Natural killer cell (primary cell): Measurements from ENCODE around the gene ABHD16A. TPM values are rescaled to one million over a fixed set of nuclear protein-coding genes. Genes with fewer than 3 reads are reported as not detected.
A peak's percentile ranks its signal among the peaks of the same experiment; 100 is the strongest.

Experiments used
- ATAC-seq, 3 donors: fragments of 150-1000 bp in 2 of 3; fragments of 200-7000 bp in 1 of 3; cut with Tn5 transposase; 1 replicate in 1 of 3; 2 replicates in 2 of 3; pipeline ENCODE4 v1.10.0; 2021; ENCODE audit warnings: mild to moderate bottlenecking in 2 of 3, moderate library complexity in 2 of 3
- DNase-seq, 2 donors: peaks; one replicate each; pipeline versions ENCODE4 v3.0.0 to v3.0.0-alpha.2; 2013 to 2021; ENCODE audit warnings: mixed read lengths in 1 of 2
- H3K27ac ChIP-seq: one replicate; pipeline ENCODE4 v1.5.1; 2013; ENCODE audit warnings: mild to moderate bottlenecking, low read length
- H3K27me3 ChIP-seq: one replicate; pipeline ENCODE4 v1.6.1; 2013; ENCODE audit warnings: low read length; ENCODE audit not compliant: control insufficient read depth, insufficient read depth
- H3K36me3 ChIP-seq: one replicate; pipeline ENCODE4 v1.6.1; 2013; ENCODE audit warnings: low read length; ENCODE audit not compliant: control insufficient read depth, insufficient read depth
- H3K4me1 ChIP-seq: one replicate; pipeline ENCODE4 v1.6.1; 2013; ENCODE audit warnings: low read length; ENCODE audit not compliant: control insufficient read depth, insufficient read depth
- H3K4me3 ChIP-seq: one replicate; pipeline ENCODE4 v1.5.1; 2013; ENCODE audit warnings: low read length
- H3K9me3 ChIP-seq: one replicate; pipeline ENCODE4 v1.6.1; 2013; ENCODE audit warnings: low read length; ENCODE audit not compliant: control insufficient read depth, insufficient read depth
- H3K27ac Mint-ChIP-seq, 2 donors: one replicate each; pipeline ENCODE4 v1.8.0; 2022; ENCODE audit warnings: mild to moderate bottlenecking in 2 of 2, mixed read lengths in 2 of 2, moderate library complexity in 1 of 2
- H3K27me3 Mint-ChIP-seq, 2 donors: one replicate each; pipeline ENCODE4 v1.8.0; 2022; ENCODE audit warnings: low read depth in 2 of 2, mixed read lengths in 2 of 2
- H3K36me3 Mint-ChIP-seq: one replicate; pipeline ENCODE4 v1.8.0; 2022; ENCODE audit warnings: mixed read lengths
- H3K4me1 Mint-ChIP-seq, 2 donors: one replicate each; pipeline ENCODE4 v1.8.0; 2022; ENCODE audit warnings: mixed read lengths in 2 of 2
- H3K4me3 Mint-ChIP-seq: one replicate; pipeline ENCODE4 v1.8.0; 2022; ENCODE audit warnings: mild to moderate bottlenecking, moderate library complexity, mixed read lengths
- H3K9me3 Mint-ChIP-seq, 2 donors: one replicate each; pipeline ENCODE4 v1.8.0; 2022; ENCODE audit warnings: mixed read lengths in 2 of 2
- WGBS: methylation state at CpG from one replicate; pipeline ENCODE4 v1.1.7; 2013; ENCODE audit warnings: missing lambda C conversion rate; ENCODE audit not compliant: insufficient coverage; 5-methylcytosine and 5-hydroxymethylcytosine counted together
- intact Hi-C: fragments of 100-400 bp; cut with micrococcal nuclease; formaldehyde crosslinking; loops from one replicate; pipeline ENCODE4 v1.14.2; 2022
- total RNA-seq, 4 donors: library from RNA; stranded (reverse); fragments of 120-200 nt in 1 of 4; gene quantifications; one replicate each; pipeline versions ENCODE4 v1.2.3 to v1.2.4, GENCODE V29; 2013 to 2022
- TF ChIP-seq, protein P1 (sequence below): fragments of 200-600 bp; IDR thresholded peaks from one replicate; pipeline ENCODE4 v1.8.0; 2022; ENCODE audit warnings: antibody characterized with exemption

The ABHD16A gene
- total RNA-seq, 3 donors from 2014 or later (not counting 1 experiment from before 2014, with no cell fraction given): 92.0 to 97.6 (median 94.2) TPM

DNA sequence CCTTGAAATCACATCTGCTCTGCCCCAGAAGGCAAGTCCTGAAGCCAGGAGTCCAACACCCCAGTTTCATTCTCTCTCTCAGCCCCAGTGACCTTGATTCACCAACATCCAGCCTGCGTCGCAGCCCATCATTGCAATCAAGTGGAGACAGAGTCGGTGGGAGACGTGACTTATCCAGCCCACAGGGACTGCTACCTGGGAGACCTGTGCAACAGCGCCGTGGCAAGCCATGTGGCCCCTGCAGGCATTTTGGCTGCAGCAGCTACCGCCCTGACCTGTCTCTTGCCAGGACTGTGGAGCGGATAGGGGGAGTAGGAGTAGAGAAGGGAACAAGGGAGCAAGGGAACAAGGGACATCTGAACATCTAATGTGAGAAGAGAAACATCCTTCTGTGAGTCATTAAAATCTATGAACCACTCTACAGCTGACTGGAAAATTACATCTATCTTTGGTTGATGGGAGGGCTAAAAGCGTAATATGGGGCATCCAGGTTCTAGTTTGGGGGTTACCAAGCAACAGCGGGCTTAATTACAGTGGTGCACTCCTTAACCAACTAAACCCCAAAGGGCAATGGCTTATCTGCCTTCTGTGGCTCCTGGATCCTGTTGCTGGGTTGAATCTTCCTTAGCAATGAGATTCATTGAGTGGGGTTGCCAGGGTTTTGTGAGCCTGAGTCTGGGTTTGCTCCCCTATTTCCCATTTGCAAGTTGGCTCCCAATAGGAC, 14.5 kb upstream of the ABHD16A start:
- H3K9me3 Mint-ChIP-seq: no peaks in the 10 kb centered on the region
- DNase-seq: no peak
- peaks cover 0 to 6% of the 10 kb centered on the region in 2 donors for H3K27me3 Mint-ChIP-seq
- 97% methylated on average over 10 of the region's 10 CpGs for WGBS
- no peak overlapping the region for H3K4me3 Mint-ChIP-seq
- peaks cover 0 to 5% of the 10 kb centered on the region in 2 donors for H3K4me1 Mint-ChIP-seq
- ATAC-seq: no peak
- no peak overlapping the region for H3K27ac Mint-ChIP-seq
- H3K27ac ChIP-seq: no peak overlapping the region
- no peaks in the 10 kb centered on the region for H3K4me1 ChIP-seq
- no peaks in the 10 kb centered on the region for H3K36me3 ChIP-seq
- no peak overlapping the region for H3K4me3 ChIP-seq
- H3K9me3 ChIP-seq: no peaks in the 10 kb centered on the region
- H3K27me3 ChIP-seq: no peaks in the 10 kb centered on the region
- intact Hi-C loops: no loop called here
- TF ChIP-seq, protein P1, sequence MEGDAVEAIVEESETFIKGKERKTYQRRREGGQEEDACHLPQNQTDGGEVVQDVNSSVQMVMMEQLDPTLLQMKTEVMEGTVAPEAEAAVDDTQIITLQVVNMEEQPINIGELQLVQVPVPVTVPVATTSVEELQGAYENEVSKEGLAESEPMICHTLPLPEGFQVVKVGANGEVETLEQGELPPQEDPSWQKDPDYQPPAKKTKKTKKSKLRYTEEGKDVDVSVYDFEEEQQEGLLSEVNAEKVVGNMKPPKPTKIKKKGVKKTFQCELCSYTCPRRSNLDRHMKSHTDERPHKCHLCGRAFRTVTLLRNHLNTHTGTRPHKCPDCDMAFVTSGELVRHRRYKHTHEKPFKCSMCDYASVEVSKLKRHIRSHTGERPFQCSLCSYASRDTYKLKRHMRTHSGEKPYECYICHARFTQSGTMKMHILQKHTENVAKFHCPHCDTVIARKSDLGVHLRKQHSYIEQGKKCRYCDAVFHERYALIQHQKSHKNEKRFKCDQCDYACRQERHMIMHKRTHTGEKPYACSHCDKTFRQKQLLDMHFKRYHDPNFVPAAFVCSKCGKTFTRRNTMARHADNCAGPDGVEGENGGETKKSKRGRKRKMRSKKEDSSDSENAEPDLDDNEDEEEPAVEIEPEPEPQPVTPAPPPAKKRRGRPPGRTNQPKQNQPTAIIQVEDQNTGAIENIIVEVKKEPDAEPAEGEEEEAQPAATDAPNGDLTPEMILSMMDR: no peak
- no peaks in the 10 kb centered on the region for H3K36me3 Mint-ChIP-seq

DNA sequence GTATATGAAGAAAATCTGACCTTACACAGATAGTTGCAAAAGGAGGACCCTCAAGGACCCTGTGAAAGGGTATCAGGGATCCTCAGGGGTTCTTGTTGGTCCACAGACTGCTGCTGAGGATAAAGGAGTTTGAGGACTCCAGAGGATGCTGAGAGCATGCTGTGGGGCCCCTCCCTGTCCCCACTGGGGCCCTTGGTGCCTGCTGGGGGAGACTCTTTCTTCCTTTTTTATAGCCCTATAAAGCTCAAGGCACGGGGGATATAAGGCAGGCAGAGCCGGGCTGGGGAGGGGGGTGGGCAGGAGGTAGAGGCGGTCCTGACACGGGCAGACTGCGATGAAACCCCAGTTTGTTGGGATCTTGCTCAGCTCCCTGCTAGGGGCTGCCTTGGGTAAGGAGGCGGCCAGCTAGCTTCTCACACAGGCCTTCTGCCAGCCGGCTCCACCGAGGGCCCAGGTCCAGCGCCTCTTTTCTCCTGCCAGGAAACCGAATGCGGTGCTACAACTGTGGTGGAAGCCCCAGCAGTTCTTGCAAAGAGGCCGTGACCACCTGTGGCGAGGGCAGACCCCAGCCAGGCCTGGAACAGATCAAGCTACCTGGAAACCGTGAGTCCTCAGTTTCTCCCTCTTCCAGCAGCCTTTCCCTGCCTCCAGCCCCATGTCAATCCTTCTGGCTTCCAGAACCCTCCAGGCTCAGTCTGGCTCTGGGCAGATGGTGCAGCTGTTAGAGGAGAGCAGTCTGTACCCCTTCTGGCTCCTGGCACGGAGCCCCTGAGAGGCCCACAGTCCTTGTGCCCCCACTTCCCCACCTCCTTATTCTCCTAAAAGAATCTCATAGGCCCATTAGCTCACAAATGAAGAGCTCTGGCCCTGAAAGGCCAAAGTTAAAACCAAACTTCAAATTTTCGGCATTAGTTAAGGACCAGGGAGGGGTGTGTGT, 12.2 kb upstream of the ABHD16A start, which contains the start of gene LY6G6D:
TSS of gene LY6G6D (plus strand) at position 327 of the 937 bp plus-strand sequence. CDS start at position 335, 8 bp downstream.
- H3K36me3 Mint-ChIP-seq: no peaks in the 10 kb centered on the region
- Histone ChIP-seq H3K36me3 (no peaks in the 10 kb centered on the region), H3K4me1 (peaks cover 14% of the 10 kb centered on the region), H3K4me3 (no peak within 1 kb of the TSS), H3K27me3 (no peaks in the 10 kb centered on the region), H3K27ac (no peak within 1 kb of the TSS), H3K9me3 (no peaks in the 10 kb centered on the region)
- H3K27ac Mint-ChIP-seq: peak within 1 kb of the TSS in 1 of 2 donors; percentile 54
- ATAC-seq (no peak), DNase-seq (no peak)
- H3K9me3 Mint-ChIP-seq: no peaks in the 10 kb centered on the region
- peaks cover 0 to 3% of the 10 kb centered on the region in 2 donors for H3K27me3 Mint-ChIP-seq
- intact Hi-C loops: no loop called here
- TF ChIP-seq, protein P1: no peak
- peaks cover 16 to 21% of the 10 kb centered on the region in 2 donors for H3K4me1 Mint-ChIP-seq
- WGBS: 86% methylated on average over 16 of the region's 16 CpGs
- no peak within 1 kb of the TSS for H3K4me3 Mint-ChIP-seq

DNA sequence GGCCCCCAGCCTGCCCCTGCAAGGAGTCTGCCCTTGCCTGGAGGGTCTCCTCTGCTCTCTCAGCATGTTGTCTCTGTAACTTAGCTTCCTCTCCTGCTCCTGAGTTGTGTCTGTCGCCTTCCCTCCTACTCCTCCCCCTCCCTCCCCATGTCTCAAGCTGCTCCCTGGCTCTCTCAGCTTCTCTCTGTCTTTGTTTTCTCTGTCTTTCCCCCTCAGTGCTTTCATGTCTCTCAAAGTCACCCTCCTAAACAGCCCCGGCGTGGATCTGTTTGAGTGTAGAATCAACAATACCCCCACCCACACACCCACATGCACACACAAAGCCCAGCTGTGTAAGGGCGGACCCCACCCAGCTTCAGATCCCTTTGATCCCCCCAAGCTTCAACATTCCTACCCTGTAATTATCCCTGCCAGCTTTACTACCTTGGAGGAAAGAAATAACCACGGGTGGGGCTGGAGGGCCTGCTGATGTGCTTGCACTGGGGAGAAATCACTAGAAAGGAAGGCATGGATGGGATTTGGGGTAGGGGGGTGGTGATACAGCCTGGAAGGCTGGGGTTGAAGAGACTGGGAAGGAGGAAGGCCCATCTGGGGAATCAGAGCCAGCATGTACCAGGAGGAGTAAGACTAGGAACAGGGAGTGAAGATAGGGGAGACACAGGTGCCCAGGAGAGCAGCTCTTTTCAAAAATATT, 11.0 kb upstream of the ABHD16A start:
- WGBS: 76% methylated on average over 5 of the region's 5 CpGs
- H3K27ac Mint-ChIP-seq: peak overlapping the region in 1 of 2 donors; percentile 54
- no peak overlapping the region for H3K4me3 Mint-ChIP-seq
- DNase-seq (no peak), ATAC-seq (no peak)
- TF ChIP-seq, protein P1: no peak
- Histone ChIP-seq H3K9me3 (no peaks in the 10 kb centered on the region), H3K4me3 (no peak overlapping the region), H3K36me3 (no peaks in the 10 kb centered on the region), H3K27me3 (no peaks in the 10 kb centered on the region), H3K27ac (no peak overlapping the region), H3K4me1 (peaks cover 14% of the 10 kb centered on the region)
- peaks cover 16 to 21% of the 10 kb centered on the region in 2 donors for H3K4me1 Mint-ChIP-seq
- intact Hi-C loops: no loop called here
- no peaks in the 10 kb centered on the region for H3K9me3 Mint-ChIP-seq
- H3K27me3 Mint-ChIP-seq: peaks cover 0 to 3% of the 10 kb centered on the region in 2 donors
- no peaks in the 10 kb centered on the region for H3K36me3 Mint-ChIP-seq
